K562 (cell line): Measurements from ENCODE around the gene NUP62. TPM values are rescaled to one million over a fixed set of nuclear protein-coding genes. Genes with fewer than 3 reads are reported as not detected.

Source experiments
- ATF2 ChIP-seq: sonication (generic); formaldehyde crosslinking; IDR thresholded peaks from 2 replicates; pipeline ENCODE4 v1.8.1; 2022; ENCODE audit warnings: missing genetic modification reagents
- KDM4B ChIP-seq, 2 experiments: fragments of 450-650 bp in 1 of 2; sonication (generic) in 1 of 2; IDR thresholded peaks; 2 replicates each; pipeline ENCODE4 v1.6.1; 2016 to 2017; ENCODE audit warnings: borderline replicate concordance in 2 of 2, antibody characterized with exemption in 1 of 2, low read depth in 1 of 2, mild to moderate bottlenecking in 1 of 2
- MCM2 ChIP-seq: fragments of 450-650 bp; IDR thresholded peaks from 2 replicates; pipeline ENCODE4 v1.6.1; 2017; ENCODE audit warnings: low read depth, mild to moderate bottlenecking
- POLR2G ChIP-seq: fragments of 200-400 bp; formaldehyde crosslinking; IDR thresholded peaks from 2 replicates; pipeline ENCODE4 v1.6.1; 2017; ENCODE audit warnings: low read depth, mild to moderate bottlenecking, antibody characterized with exemption, low read length, moderate library complexity
- RAD51 ChIP-seq: fragments of 450-650 bp; IDR thresholded peaks from 2 replicates; pipeline ENCODE4 v1.7.1; 2016; ENCODE audit warnings: low read depth, mild to moderate bottlenecking, borderline replicate concordance
- SP1 ChIP-seq: sonication (generic); formaldehyde crosslinking; IDR thresholded peaks from 2 replicates; pipeline ENCODE4 v1.8.1; 2022; ENCODE audit warnings: mild to moderate bottlenecking, missing genetic modification reagents
- YBX1 ChIP-seq: fragments of 450-650 bp; IDR thresholded peaks from 2 replicates; pipeline ENCODE4 v1.7.1; 2016; ENCODE audit warnings: mild to moderate bottlenecking
- ZBTB34 ChIP-seq: fragments of 250-450 bp; sonication (Bioruptor Pico); IDR thresholded peaks from 2 replicates; pipeline ENCODE4 v1.8.0; 2021; ENCODE audit warnings: mild to moderate bottlenecking, moderate library complexity
- polyA plus RNA-seq, 8 experiments: library from polyadenylated mRNA; depleted of rRNA in 4 of 8; stranded (reverse) in 5 of 8; unstranded in 3 of 8; fragments of >200 nt; fragmentation: Nextera tagmentation in 2 of 8; fragmentation: Illumina TruSeq in 1 of 8; extraction: Ambion mirVana in 2 of 8; extraction: Trizol in 1 of 8; gene quantifications; 2 replicates each; pipeline versions ENCODE4 v1.2.1 to v1.2.3, GENCODE V29; 2011 to 2014; ENCODE audit warnings: inconsistent platforms in 1 of 8, missing spikeins in 1 of 8
- total RNA-seq, 7 experiments: library from RNA; depleted of rRNA in 6 of 7; stranded (reverse); fragments of >200 nt in 6 of 7; fragmentation: Illumina TruSeq in 2 of 7; extraction: Trizol in 2 of 7; gene quantifications; 2 replicates each; pipeline versions ENCODE4 v1.2.1 to v1.2.3, GENCODE V29; 2011 to 2021; ENCODE audit warnings: low replicate concordance in 1 of 7
- TF ChIP-seq, protein P1 (sequence below): fragments of 450-650 bp; IDR thresholded peaks from 2 replicates; pipeline ENCODE4 v1.6.1; 2016; ENCODE audit warnings: borderline replicate concordance
- TF ChIP-seq, protein P2 (sequence below): fragments of 200-400 bp; formaldehyde crosslinking; IDR thresholded peaks from 2 replicates; pipeline ENCODE4 v1.6.1; 2017; ENCODE audit warnings: mild to moderate bottlenecking, low read depth, low read length, moderate library complexity
- TF ChIP-seq, protein P3 (sequence below), 3 experiments: fragments of 200-800 bp in 1 of 3; sonication (Bioruptor generic) in 1 of 3; sonication (generic) in 1 of 3; formaldehyde crosslinking in 1 of 3; IDR thresholded peaks; 2 replicates each; pipeline versions ENCODE4 v1.6.1 to v1.8.0; 2016 to 2022; ENCODE audit warnings: mild to moderate bottlenecking in 2 of 3, missing compliant biosample characterization in 2 of 3, missing genetic modification characterization in 2 of 3, missing genetic modification reagents in 1 of 3
- TF ChIP-seq, protein P4 (sequence below): sonication (generic); formaldehyde crosslinking; IDR thresholded peaks from 2 replicates; pipeline ENCODE4 v1.8.0; 2023; ENCODE audit warnings: mild to moderate bottlenecking, missing genetic modification reagents

NUP62 gene
- total and polyA plus RNA-seq, 9 of the 15 experiments (the other 6 are each of a cell fraction or from before 2014, with no cell fraction given) = 16.9 to 109 (median 66.0) TPM

DNA sequence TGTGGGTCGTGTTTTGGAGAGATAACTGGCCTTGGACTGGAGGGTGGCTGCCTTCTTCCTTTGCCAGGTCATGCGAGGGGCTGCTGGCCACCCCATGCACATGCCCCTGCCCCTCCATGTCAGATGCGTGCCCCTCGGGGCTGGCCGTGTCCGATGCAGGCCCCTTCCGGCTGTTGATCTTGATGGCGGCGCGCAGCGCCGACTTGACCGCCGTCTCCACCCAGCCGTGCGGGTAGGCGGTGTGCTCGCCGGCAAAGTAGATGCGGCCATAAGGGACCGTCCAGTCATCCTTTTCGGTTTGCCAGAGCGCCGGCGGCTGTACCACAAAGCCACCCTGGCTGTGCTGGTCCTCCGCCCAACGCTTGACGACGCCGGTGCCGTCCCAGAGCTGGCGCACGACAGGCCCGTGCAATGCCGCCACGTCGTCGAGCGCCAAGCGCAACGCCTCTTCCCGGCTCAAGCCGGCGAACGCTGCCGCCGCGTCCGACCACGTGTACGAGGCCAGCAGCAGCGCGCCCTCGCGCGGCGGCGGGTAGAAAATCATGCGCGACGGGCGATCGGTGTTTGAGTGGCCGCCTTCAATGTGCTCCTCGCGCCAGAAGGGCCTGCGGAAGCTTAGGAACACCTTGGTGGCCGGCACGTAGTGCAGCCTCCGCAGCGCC is 39.5 kb downstream of the NUP62 start (continued):
- TF ChIP-seq, protein P1, sequence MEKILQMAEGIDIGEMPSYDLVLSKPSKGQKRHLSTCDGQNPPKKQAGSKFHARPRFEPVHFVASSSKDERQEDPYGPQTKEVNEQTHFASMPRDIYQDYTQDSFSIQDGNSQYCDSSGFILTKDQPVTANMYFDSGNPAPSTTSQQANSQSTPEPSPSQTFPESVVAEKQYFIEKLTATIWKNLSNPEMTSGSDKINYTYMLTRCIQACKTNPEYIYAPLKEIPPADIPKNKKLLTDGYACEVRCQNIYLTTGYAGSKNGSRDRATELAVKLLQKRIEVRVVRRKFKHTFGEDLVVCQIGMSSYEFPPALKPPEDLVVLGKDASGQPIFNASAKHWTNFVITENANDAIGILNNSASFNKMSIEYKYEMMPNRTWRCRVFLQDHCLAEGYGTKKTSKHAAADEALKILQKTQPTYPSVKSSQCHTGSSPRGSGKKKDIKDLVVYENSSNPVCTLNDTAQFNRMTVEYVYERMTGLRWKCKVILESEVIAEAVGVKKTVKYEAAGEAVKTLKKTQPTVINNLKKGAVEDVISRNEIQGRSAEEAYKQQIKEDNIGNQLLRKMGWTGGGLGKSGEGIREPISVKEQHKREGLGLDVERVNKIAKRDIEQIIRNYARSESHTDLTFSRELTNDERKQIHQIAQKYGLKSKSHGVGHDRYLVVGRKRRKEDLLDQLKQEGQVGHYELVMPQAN = peak; percentile 93
- TF ChIP-seq YBX1 (no peak), POLR2G (peak; percentile 90), MCM2 (no peak), SP1 (CRISPR knock-in tag) (peak; percentile 99), ATF2 (CRISPR knock-in tag) (peak; percentile 84), KDM4B (IDR thresholded peaks at IDR 0.05; ENCODE audit: borderline replicate concordance in 2 of 2, low read depth in 1 of 2) (peak in 1 of 2 experiments; percentile 50; a peak in 1 of 4 replicates), RAD51 (peak; percentile 53; the same call in 1 of the 2 replicates), ZBTB34 (CRISPR knock-in tag) (no peak)
- TF ChIP-seq, protein P2, sequence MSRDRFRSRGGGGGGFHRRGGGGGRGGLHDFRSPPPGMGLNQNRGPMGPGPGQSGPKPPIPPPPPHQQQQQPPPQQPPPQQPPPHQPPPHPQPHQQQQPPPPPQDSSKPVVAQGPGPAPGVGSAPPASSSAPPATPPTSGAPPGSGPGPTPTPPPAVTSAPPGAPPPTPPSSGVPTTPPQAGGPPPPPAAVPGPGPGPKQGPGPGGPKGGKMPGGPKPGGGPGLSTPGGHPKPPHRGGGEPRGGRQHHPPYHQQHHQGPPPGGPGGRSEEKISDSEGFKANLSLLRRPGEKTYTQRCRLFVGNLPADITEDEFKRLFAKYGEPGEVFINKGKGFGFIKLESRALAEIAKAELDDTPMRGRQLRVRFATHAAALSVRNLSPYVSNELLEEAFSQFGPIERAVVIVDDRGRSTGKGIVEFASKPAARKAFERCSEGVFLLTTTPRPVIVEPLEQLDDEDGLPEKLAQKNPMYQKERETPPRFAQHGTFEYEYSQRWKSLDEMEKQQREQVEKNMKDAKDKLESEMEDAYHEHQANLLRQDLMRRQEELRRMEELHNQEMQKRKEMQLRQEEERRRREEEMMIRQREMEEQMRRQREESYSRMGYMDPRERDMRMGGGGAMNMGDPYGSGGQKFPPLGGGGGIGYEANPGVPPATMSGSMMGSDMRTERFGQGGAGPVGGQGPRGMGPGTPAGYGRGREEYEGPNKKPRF = no peak
- TF ChIP-seq, protein P3, sequence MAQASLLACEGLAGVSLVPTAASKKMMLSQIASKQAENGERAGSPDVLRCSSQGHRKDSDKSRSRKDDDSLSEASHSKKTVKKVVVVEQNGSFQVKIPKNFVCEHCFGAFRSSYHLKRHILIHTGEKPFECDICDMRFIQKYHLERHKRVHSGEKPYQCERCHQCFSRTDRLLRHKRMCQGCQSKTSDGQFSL (CRISPR knock-in tag; IDR thresholded peaks at IDR 0.05) = peak; percentile 93
- TF ChIP-seq, protein P3 (tag; IDR thresholded peaks at IDR 0.05) = no peak
- TF ChIP-seq, protein P4, sequence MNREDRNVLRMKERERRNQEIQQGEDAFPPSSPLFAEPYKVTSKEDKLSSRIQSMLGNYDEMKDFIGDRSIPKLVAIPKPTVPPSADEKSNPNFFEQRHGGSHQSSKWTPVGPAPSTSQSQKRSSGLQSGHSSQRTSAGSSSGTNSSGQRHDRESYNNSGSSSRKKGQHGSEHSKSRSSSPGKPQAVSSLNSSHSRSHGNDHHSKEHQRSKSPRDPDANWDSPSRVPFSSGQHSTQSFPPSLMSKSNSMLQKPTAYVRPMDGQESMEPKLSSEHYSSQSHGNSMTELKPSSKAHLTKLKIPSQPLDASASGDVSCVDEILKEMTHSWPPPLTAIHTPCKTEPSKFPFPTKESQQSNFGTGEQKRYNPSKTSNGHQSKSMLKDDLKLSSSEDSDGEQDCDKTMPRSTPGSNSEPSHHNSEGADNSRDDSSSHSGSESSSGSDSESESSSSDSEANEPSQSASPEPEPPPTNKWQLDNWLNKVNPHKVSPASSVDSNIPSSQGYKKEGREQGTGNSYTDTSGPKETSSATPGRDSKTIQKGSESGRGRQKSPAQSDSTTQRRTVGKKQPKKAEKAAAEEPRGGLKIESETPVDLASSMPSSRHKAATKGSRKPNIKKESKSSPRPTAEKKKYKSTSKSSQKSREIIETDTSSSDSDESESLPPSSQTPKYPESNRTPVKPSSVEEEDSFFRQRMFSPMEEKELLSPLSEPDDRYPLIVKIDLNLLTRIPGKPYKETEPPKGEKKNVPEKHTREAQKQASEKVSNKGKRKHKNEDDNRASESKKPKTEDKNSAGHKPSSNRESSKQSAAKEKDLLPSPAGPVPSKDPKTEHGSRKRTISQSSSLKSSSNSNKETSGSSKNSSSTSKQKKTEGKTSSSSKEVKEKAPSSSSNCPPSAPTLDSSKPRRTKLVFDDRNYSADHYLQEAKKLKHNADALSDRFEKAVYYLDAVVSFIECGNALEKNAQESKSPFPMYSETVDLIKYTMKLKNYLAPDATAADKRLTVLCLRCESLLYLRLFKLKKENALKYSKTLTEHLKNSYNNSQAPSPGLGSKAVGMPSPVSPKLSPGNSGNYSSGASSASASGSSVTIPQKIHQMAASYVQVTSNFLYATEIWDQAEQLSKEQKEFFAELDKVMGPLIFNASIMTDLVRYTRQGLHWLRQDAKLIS (CRISPR knock-in tag) = peak; percentile 99
